Left lung (tissue), 10 donors: Measurements from ENCODE around the gene FOSB. TPM values are rescaled to one million over a fixed set of nuclear protein-coding genes. Genes with fewer than 3 reads are reported as not detected.
A peak's percentile ranks its signal among the peaks of the same experiment; 100 is the strongest.

Experiments used
- ATAC-seq: fragments of 200-7000 bp; cut with Tn5 transposase; one replicate; pipeline ENCODE4 v1.9.1; 2020; ENCODE audit warnings: moderate library complexity
- DNase-seq, 4 donors: peaks; one replicate each; pipeline ENCODE4 v3.0.0-alpha.2; 2013 to 2020
- H3K27ac ChIP-seq, 2 donors: fragments of 200-600 bp; sonication (generic) in 1 of 2; one replicate each; pipeline versions ENCODE4 v1.5.0 to v1.8.0; 2020 to 2021
- H3K27me3 ChIP-seq, 2 donors: fragments of 200-600 bp; sonication (generic) in 1 of 2; one replicate each; pipeline versions ENCODE4 v1.5.0 to v1.8.0; 2020 to 2021
- H3K36me3 ChIP-seq, 2 donors: fragments of 200-600 bp; sonication (generic) in 1 of 2; one replicate each; pipeline versions ENCODE4 v1.5.0 to v1.8.0; 2020 to 2021
- H3K4me1 ChIP-seq, 2 donors: fragments of 200-600 bp; one replicate each; pipeline ENCODE4 v1.8.0; 2021
- H3K4me3 ChIP-seq, 2 donors: fragments of 200-600 bp; sonication (generic) in 1 of 2; one replicate each; pipeline versions ENCODE4 v1.5.0 to v1.8.0; 2020 to 2021; ENCODE audit warnings: mild to moderate bottlenecking in 1 of 2
- H3K9me3 ChIP-seq, 2 donors: fragments of 200-600 bp; sonication (generic) in 1 of 2; one replicate each; pipeline versions ENCODE4 v1.5.0 to v1.8.0; 2020 to 2021
- CTCF ChIP-seq, 2 donors: fragments of 200-600 bp; sonication (generic) in 1 of 2; IDR thresholded peaks; one replicate each; pipeline versions ENCODE4 v1.5.0 to v1.8.0; 2021; ENCODE audit warnings: antibody characterized with exemption in 2 of 2
- intact Hi-C, 2 donors: fragments of 100-400 bp; cut with DNase I; formaldehyde crosslinking; loops; one replicate each; pipeline versions ENCODE4 v1.11.2 to v1.14.2; 2022
- polyA plus RNA-seq, 6 donors: library from polyadenylated mRNA; unstranded; fragments of 120-200 nt; gene quantifications; one replicate each; pipeline ENCODE4 v1.2.1, GENCODE V29; 2013; ENCODE audit not compliant: insufficient read length in 6 of 6
- total RNA-seq, 2 donors: library from RNA; stranded (reverse); fragmentation: NEBNext Ultra II Directional; extraction: Animal tissue kit (Norgen Biotek cat#: 25700); gene quantifications; one replicate each; pipeline ENCODE4 v1.2.1, GENCODE V29; 2021
- donor health status: DM: no; HTN: yes; CAD: no.
- donor health status: DM: no; HTN: no; CAD: no.

Gene FOSB
- total and polyA plus RNA-seq, 8 donors = 5.7 to 766 (median 126) TPM

GRCh38 chr19:45445139-45445538 lies 22.7 kb upstream of the FOSB start:
- H3K36me3 ChIP-seq = no peaks in the 10 kb centered on the region
- intact Hi-C loops = no loop called here
- no peak for TF ChIP-seq CTCF (IDR thresholded peaks at IDR 0.05)
- no peak overlapping the region for H3K4me3 ChIP-seq
- no peaks in the 10 kb centered on the region for H3K9me3 ChIP-seq
- H3K4me1 ChIP-seq = peaks cover 17 to 57% of the 10 kb centered on the region in 2 donors
- peak overlapping the region in 1 of 2 donors; percentile 94 for H3K27ac ChIP-seq
- DNase-seq (no peak), ATAC-seq (no peak)
- H3K27me3 ChIP-seq = no peaks in the 10 kb centered on the region

GRCh38 chr19:45446295-45446694 lies 21.5 kb upstream of the FOSB start:
- Histone ChIP-seq H3K36me3 (no peaks in the 10 kb centered on the region), H3K27me3 (no peaks in the 10 kb centered on the region), H3K4me3 (no peak overlapping the region), H3K27ac (no peak overlapping the region), H3K9me3 (no peaks in the 10 kb centered on the region), H3K4me1 (peaks cover 21 to 52% of the 10 kb centered on the region in 2 donors)
- DNase-seq (no peak), ATAC-seq (no peak)
- TF ChIP-seq CTCF (IDR thresholded peaks at IDR 0.05) = no peak
- intact Hi-C loops = no loop called here

GRCh38 chr19:45446944-45447343 lies 20.9 kb upstream of the FOSB start:
- TF ChIP-seq CTCF (IDR thresholded peaks at IDR 0.05) = no peak
- Histone ChIP-seq H3K27ac (no peak overlapping the region), H3K36me3 (no peaks in the 10 kb centered on the region), H3K4me3 (no peak overlapping the region), H3K4me1 (peaks cover 27 to 58% of the 10 kb centered on the region in 2 donors), H3K9me3 (no peaks in the 10 kb centered on the region), H3K27me3 (no peaks in the 10 kb centered on the region)
- DNase-seq = no peak
- intact Hi-C loops = no loop called here
- ATAC-seq = no peak

GRCh38 chr19:45448425-45448756 lies 19.4 kb upstream of the FOSB start:
- ATAC-seq (no peak), DNase-seq (no peak)
- Histone ChIP-seq H3K9me3 (no peaks in the 10 kb centered on the region), H3K27me3 (no peaks in the 10 kb centered on the region), H3K27ac (no peak overlapping the region), H3K36me3 (no peaks in the 10 kb centered on the region), H3K4me3 (no peak overlapping the region), H3K4me1 (peaks cover 22 to 46% of the 10 kb centered on the region in 2 donors)
- intact Hi-C loops = no loop called here
- TF ChIP-seq CTCF (IDR thresholded peaks at IDR 0.05) = no peak

- Histone ChIP-seq H3K36me3 (no peaks in the 10 kb centered on the region), H3K4me1 (peaks cover 24 to 45% of the 10 kb centered on the region in 2 donors), H3K9me3 (no peaks in the 10 kb centered on the region), H3K27me3 (no peaks in the 10 kb centered on the region), H3K4me3 (no peak overlapping the region), H3K27ac (no peak overlapping the region)
- ATAC-seq (no peak), DNase-seq (no peak)
- intact Hi-C loops = no loop called here
- no peak for TF ChIP-seq CTCF (IDR thresholded peaks at IDR 0.05)
Observed at GRCh38 chr19:45448887-45449299, 18.9 kb upstream of the FOSB start.
